Hepatocyte (in vitro differentiated cells): ENCODE data around the gene MYOZ2. TPM values are rescaled to one million over a fixed set of nuclear protein-coding genes. Genes with fewer than 3 reads are reported as not detected.

Source experiments
- DNase-seq: peaks from one replicate; pipeline ENCODE4 v3.0.0-alpha.2; 2016; ENCODE audit warnings: low spot score
- H2AFZ ChIP-seq: fragments of 200-600 bp; sonication (generic); 2 replicates; pipeline ENCODE4 v1.6.0; 2016; ENCODE audit warnings: antibody characterized with exemption, mild to moderate bottlenecking
- H3K27ac ChIP-seq: fragments of 200-600 bp; sonication (generic); 2 replicates; pipeline ENCODE4 v1.5.1; 2016; ENCODE audit warnings: mild to moderate bottlenecking
- H3K27me3 ChIP-seq: fragments of 200-600 bp; sonication (generic); 2 replicates; pipeline ENCODE4 v1.6.1; 2016
- H3K36me3 ChIP-seq: fragments of 200-600 bp; sonication (generic); replicated peaks from 2 replicates; pipeline ENCODE4 v1.5.1; 2016; ENCODE audit warnings: low read depth; ENCODE audit not compliant: insufficient read depth
- H3K4me1 ChIP-seq: fragments of 200-600 bp; sonication (generic); 2 replicates; pipeline ENCODE4 v1.5.1; 2016; ENCODE audit warnings: mild to moderate bottlenecking, moderate library complexity; ENCODE audit not compliant: insufficient read depth
- H3K4me2 ChIP-seq: fragments of 200-600 bp; sonication (generic); 2 replicates; pipeline ENCODE4 v1.6.0; 2016
- H3K4me3 ChIP-seq: fragments of 200-600 bp; sonication (generic); 2 replicates; pipeline ENCODE4 v1.5.1; 2016; ENCODE audit warnings: mild to moderate bottlenecking
- H3K79me2 ChIP-seq: fragments of 200-600 bp; sonication (generic); 2 replicates; pipeline ENCODE4 v1.6.0; 2017; ENCODE audit warnings: mild to moderate bottlenecking
- H3K9me2 ChIP-seq: fragments of 200-600 bp; sonication (generic); replicated peaks from 2 replicates; pipeline ENCODE4 v1.6.0; 2017; ENCODE audit warnings: mild to moderate bottlenecking; ENCODE audit not compliant: insufficient read depth
- H3K9me3 ChIP-seq: fragments of 200-600 bp; sonication (generic); 2 replicates; pipeline ENCODE4 v1.5.1; 2016; ENCODE audit warnings: low read depth, mild to moderate bottlenecking
- H4K20me1 ChIP-seq: fragments of 200-600 bp; sonication (generic); 2 replicates; pipeline ENCODE4 v1.6.0; 2016; ENCODE audit warnings: mild to moderate bottlenecking; ENCODE audit not compliant: insufficient read depth, poor library complexity, severe bottlenecking
- EZH2 ChIP-seq: fragments of 200-600 bp; sonication (generic); IDR thresholded peaks from 2 replicates; pipeline ENCODE4 v1.6.1; 2016; ENCODE audit warnings: antibody characterized with exemption, mild to moderate bottlenecking, borderline replicate concordance
- EZH2phosphoT487 ChIP-seq: fragments of 200-600 bp; sonication (generic); IDR thresholded peaks from one replicate; pipeline ENCODE4 v1.6.1; 2018; ENCODE audit warnings: antibody characterized with exemption, mild to moderate bottlenecking, low read depth, moderate library complexity; ENCODE audit not compliant: unreplicated experiment, severe bottlenecking
- WGBS: methylation state at CpG from one replicate; pipeline ENCODE4 v1.1.6; 2016; ENCODE audit warnings: low lambda C conversion rate; ENCODE audit errors: missing lambda C conversion rate; 5-methylcytosine and 5-hydroxymethylcytosine counted together
- polyA plus RNA-seq: library from polyadenylated mRNA; unstranded; fragments of >200 nt; fragmentation: Nextera tagmentation; extraction: Ambion mirVana; gene quantifications from 2 replicates; pipeline ENCODE4 v1.2.1, GENCODE V29; 2016
- total RNA-seq: library from RNA; depleted of rRNA; stranded (reverse); fragments of >200 nt; gene quantifications from 2 replicates; pipeline ENCODE4 v1.2.3, GENCODE V29; 2014
- TF ChIP-seq, protein P1 (sequence below): fragments of 200-600 bp; sonication (generic); IDR thresholded peaks from 2 replicates; pipeline ENCODE4 v1.5.1; 2016; ENCODE audit warnings: antibody characterized with exemption, mild to moderate bottlenecking; ENCODE audit not compliant: poor library complexity

The MYOZ2 gene
- total and polyA plus RNA-seq, 2 experiments from 2014 or later: 0.10 TPM; not detected in 1

DNA sequence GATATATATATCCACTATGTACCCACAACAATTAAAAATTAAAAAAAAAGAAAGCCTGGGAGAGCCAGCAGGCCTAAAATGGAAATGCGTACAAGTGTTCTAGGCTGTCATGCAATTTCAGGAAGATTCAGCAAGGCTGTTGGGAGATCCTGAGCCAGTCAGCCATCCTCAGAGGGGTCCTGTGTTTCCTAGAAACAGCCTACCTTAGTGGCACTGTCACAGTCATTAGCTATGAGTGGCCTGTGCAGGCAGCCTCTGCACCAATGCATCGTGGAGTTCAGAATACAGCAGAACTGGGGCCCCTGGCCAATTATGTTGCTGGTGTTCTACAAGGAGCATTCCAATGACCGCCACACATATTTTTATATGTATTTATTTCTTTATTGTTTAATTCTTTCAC is 55.9 kb downstream of the MYOZ2 start:
- Histone ChIP-seq H3K4me2 (no peak overlapping the region), H4K20me1 (no peaks in the 10 kb centered on the region), H3K36me3 (no peaks in the 10 kb centered on the region), H3K4me3 (no peak overlapping the region), H3K4me1 (no peaks in the 10 kb centered on the region), H3K27ac (no peak overlapping the region), H3K79me2 (no peaks in the 10 kb centered on the region), H3K9me3 (no peaks in the 10 kb centered on the region), H2AFZ (no peak overlapping the region), H3K9me2 (no peaks in the 10 kb centered on the region), H3K27me3 (no peaks in the 10 kb centered on the region)
- no peak for DNase-seq
- TF ChIP-seq EZH2phosphoT487: no peak
- no peak for TF ChIP-seq EZH2
- TF ChIP-seq, protein P1, sequence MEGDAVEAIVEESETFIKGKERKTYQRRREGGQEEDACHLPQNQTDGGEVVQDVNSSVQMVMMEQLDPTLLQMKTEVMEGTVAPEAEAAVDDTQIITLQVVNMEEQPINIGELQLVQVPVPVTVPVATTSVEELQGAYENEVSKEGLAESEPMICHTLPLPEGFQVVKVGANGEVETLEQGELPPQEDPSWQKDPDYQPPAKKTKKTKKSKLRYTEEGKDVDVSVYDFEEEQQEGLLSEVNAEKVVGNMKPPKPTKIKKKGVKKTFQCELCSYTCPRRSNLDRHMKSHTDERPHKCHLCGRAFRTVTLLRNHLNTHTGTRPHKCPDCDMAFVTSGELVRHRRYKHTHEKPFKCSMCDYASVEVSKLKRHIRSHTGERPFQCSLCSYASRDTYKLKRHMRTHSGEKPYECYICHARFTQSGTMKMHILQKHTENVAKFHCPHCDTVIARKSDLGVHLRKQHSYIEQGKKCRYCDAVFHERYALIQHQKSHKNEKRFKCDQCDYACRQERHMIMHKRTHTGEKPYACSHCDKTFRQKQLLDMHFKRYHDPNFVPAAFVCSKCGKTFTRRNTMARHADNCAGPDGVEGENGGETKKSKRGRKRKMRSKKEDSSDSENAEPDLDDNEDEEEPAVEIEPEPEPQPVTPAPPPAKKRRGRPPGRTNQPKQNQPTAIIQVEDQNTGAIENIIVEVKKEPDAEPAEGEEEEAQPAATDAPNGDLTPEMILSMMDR: no peak
- 93% methylated on average over 3 of the region's 3 CpGs for WGBS

DNA sequence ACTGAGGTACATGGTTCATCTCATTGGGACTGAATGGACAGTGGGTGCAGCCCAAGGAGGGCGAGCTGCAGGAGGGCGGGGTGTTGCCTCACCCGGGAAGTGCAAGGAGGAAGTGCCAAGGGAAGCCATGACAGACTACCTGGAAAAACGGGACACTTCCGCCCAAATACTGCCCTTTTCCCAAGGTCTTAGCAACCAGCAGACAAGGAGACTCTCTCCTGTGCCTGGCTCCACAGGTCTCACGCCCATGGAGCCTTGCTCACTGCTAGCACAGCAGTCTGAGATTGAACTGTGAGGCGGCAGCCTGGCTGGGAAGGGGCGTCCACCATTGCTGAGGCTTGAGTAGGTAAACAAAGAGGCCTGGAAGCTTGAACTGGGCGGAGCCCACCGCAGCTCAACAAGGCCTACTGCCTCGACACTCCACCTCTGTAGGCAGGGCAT is 62.2 kb downstream of the MYOZ2 start:
- H3K9me3 ChIP-seq: no peaks in the 10 kb centered on the region
- H3K27ac ChIP-seq: no peak overlapping the region
- H3K4me2 ChIP-seq: no peak overlapping the region
- no peaks in the 10 kb centered on the region for H3K4me1 ChIP-seq
- no peaks in the 10 kb centered on the region for H3K79me2 ChIP-seq
- H3K27me3 ChIP-seq: no peaks in the 10 kb centered on the region
- no peaks in the 10 kb centered on the region for H4K20me1 ChIP-seq
- no peaks in the 10 kb centered on the region for H3K9me2 ChIP-seq
- H3K36me3 ChIP-seq: no peaks in the 10 kb centered on the region
- TF ChIP-seq EZH2phosphoT487 (no peak), EZH2 (no peak)
- TF ChIP-seq, protein P1: no peak
- DNase-seq: no peak
- no peak overlapping the region for H3K4me3 ChIP-seq
- WGBS: 95% methylated on average over 11 of the region's 11 CpGs
- H2AFZ ChIP-seq: no peak overlapping the region

DNA sequence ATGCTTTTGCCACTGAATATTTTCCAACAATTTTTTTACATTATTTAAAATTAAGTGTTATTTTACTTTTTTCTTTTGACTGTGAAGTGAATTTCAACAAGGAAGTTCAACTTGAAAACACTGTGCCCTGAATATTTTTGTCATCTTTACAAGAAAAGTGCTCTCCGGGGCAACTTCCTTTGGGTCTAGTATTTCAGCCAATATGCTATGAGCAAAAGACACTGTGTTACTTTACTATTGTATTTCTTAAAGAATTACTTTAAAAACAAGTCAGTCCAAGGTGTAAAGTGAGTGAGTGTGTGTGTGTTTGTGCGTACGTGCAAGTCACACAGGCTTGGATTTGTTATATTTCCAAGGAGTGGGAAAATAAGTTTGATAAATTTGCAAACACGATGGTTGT is 69.3 kb downstream of the MYOZ2 start:
- WGBS: 77% methylated on average over 4 of the region's 4 CpGs
- H3K4me2 ChIP-seq: no peak overlapping the region
- H3K79me2 ChIP-seq: no peaks in the 10 kb centered on the region
- no peaks in the 10 kb centered on the region for H3K4me1 ChIP-seq
- H4K20me1 ChIP-seq: no peaks in the 10 kb centered on the region
- H2AFZ ChIP-seq: no peak overlapping the region
- TF ChIP-seq EZH2phosphoT487 (no peak), EZH2 (no peak)
- TF ChIP-seq, protein P1: no peak
- H3K9me3 ChIP-seq: no peaks in the 10 kb centered on the region
- H3K27ac ChIP-seq: no peak overlapping the region
- no peaks in the 10 kb centered on the region for H3K36me3 ChIP-seq
- H3K9me2 ChIP-seq: no peaks in the 10 kb centered on the region
- no peaks in the 10 kb centered on the region for H3K27me3 ChIP-seq
- no peak for DNase-seq
- no peak overlapping the region for H3K4me3 ChIP-seq

DNA sequence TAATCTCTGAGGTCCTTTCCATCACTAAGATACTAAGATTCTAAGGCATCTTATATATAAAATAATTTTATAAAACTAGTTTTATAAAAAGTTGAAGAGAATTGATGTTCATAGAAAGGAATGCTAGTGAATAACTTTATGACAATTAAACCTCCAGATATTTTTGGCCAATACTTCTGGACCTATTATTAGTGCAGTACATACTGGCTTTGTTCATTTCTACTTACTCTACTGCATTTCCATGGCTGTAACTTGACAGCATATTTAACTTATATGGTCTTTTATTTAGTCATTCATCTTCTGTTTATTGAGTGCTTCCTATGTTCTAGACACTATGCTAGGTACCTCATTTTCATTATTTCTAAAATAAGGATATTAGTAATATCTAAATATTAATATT is 70.1 kb downstream of the MYOZ2 start:
- TF ChIP-seq EZH2: no peak
- TF ChIP-seq EZH2phosphoT487: no peak
- TF ChIP-seq, protein P1: no peak
- Histone ChIP-seq H3K4me1 (no peaks in the 10 kb centered on the region), H3K27me3 (no peaks in the 10 kb centered on the region), H3K79me2 (peaks cover 2% of the 10 kb centered on the region), H3K4me2 (no peak overlapping the region), H3K4me3 (no peak overlapping the region), H3K27ac (no peak overlapping the region), H3K9me3 (no peaks in the 10 kb centered on the region), H3K36me3 (no peaks in the 10 kb centered on the region), H2AFZ (no peak overlapping the region), H4K20me1 (no peaks in the 10 kb centered on the region), H3K9me2 (no peaks in the 10 kb centered on the region)
- no peak for DNase-seq
